Karpas-422 (cell line): ENCODE results near the gene GTF2A1. TPM values are rescaled to one million over a fixed set of nuclear protein-coding genes. Genes with fewer than 3 reads are reported as not detected.

ENCODE experiments used
- DNase-seq: peaks from one replicate; pipeline ENCODE4 v3.0.0-alpha.2; 2015
- H2AFZ ChIP-seq: fragments of 200-600 bp; sonication (generic); 2 replicates; pipeline ENCODE4 v1.6.1; 2014; ENCODE audit warnings: antibody characterized with exemption, low read length, mixed read lengths
- H3K27ac ChIP-seq: fragments of 200-600 bp; sonication (generic); 2 replicates; pipeline ENCODE4 v1.5.1; 2014; ENCODE audit warnings: mild to moderate bottlenecking, low read length, moderate library complexity
- H3K27me3 ChIP-seq: fragments of 200-600 bp; sonication (generic); 2 replicates; pipeline ENCODE4 v1.6.1; 2014; ENCODE audit warnings: low read length, mixed read lengths
- H3K36me3 ChIP-seq: fragments of 200-600 bp; sonication (generic); 2 replicates; pipeline ENCODE4 v1.6.1; 2014; ENCODE audit warnings: low read length, mixed read lengths; ENCODE audit not compliant: insufficient read depth
- H3K4me1 ChIP-seq: fragments of 200-600 bp; sonication (generic); 2 replicates; pipeline ENCODE4 v1.6.1; 2014; ENCODE audit warnings: mild to moderate bottlenecking, low read length, mixed read lengths
- H3K4me2 ChIP-seq: fragments of 200-600 bp; sonication (generic); 2 replicates; pipeline ENCODE4 v1.6.1; 2014; ENCODE audit warnings: low read length, low read depth, mild to moderate bottlenecking; ENCODE audit not compliant: poor library complexity, severe bottlenecking
- H3K4me3 ChIP-seq: fragments of 200-600 bp; sonication (generic); 2 replicates; pipeline ENCODE4 v1.5.1; 2014; ENCODE audit warnings: mild to moderate bottlenecking, antibody characterized with exemption, low read length, mixed read lengths
- H3K79me2 ChIP-seq: fragments of 200-600 bp; sonication (generic); 2 replicates; pipeline ENCODE4 v1.6.1; 2014; ENCODE audit warnings: mild to moderate bottlenecking, low read length, mixed read lengths
- H3K9ac ChIP-seq: fragments of 200-600 bp; sonication (generic); 2 replicates; pipeline ENCODE4 v1.6.0; 2014; ENCODE audit warnings: low read length
- H3K9me2 ChIP-seq: fragments of 200-600 bp; sonication (generic), shearing (Covaris generic); replicated peaks from 2 replicates; pipeline ENCODE4 v1.6.0; 2014; ENCODE audit warnings: mild to moderate bottlenecking, low read length, moderate library complexity; ENCODE audit not compliant: insufficient read depth
- H3K9me3 ChIP-seq: fragments of 300-700, 200-600 bp; sonication (generic); 2 replicates; pipeline ENCODE4 v1.6.1; 2014; ENCODE audit warnings: low read length, mixed read lengths
- H4K20me1 ChIP-seq: fragments of 200-600 bp; sonication (generic); 2 replicates; pipeline ENCODE4 v1.6.1; 2014; ENCODE audit warnings: mild to moderate bottlenecking, antibody characterized with exemption, low read length, low read depth; ENCODE audit not compliant: insufficient read depth
- small RNA-seq: library from RNA; depleted of rRNA; stranded (forward); fragments of <200 nt; gene quantifications from one replicate; pipeline ENCODE3, GENCODE V24; 2014
- total RNA-seq: library from RNA; depleted of rRNA; stranded (reverse); fragments of >200 nt; shearing (Covaris generic); gene quantifications from 2 replicates; pipeline ENCODE4 v1.2.3, GENCODE V29; 2014; ENCODE audit warnings: low replicate concordance; rRNA removed

Gene GTF2A1
- total RNA-seq, 1 experiment from 2014 or later = 27.4 TPM

DNA sequence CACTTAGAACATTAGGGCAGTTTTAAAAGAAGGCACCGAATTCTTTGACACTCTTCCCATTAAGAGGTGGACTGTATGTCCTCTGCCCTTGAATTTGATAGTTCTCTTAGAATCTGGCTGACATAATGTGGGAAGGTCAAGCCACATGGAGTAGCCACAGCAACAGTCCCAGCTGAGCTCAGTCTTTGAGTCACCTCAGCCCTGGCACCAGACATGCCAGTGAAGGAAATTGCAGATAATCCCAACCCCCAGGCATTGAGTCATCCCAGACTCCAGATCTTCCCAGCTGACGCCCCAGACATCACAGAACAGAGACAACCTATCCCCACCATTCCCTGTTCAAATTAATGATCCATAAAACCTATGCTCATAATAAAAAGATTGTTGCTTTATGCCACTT, 83.4 kb downstream of the GTF2A1 start:
- no peak overlapping the region for H3K27ac ChIP-seq
- no peaks in the 10 kb centered on the region for H3K27me3 ChIP-seq
- no peak for DNase-seq
- H2AFZ ChIP-seq = peak overlapping the region; percentile 5; the same call in 1 of the 2 replicates
- peaks cover 7% of the 10 kb centered on the region; the same call in 1 of the 2 replicates for H3K36me3 ChIP-seq
- H3K4me1 ChIP-seq = peaks cover 20% of the 10 kb centered on the region
- no peak overlapping the region for H3K4me3 ChIP-seq
- H3K79me2 ChIP-seq = no peaks in the 10 kb centered on the region
- H3K9me2 ChIP-seq = no peaks in the 10 kb centered on the region
- H4K20me1 ChIP-seq = no peaks in the 10 kb centered on the region
- 0 out of 2 replicates have a peak, but pooled peaks cover 2% of the 10 kb centered on the region for H3K9me3 ChIP-seq
- H3K4me2 ChIP-seq = no peak overlapping the region
- no peak overlapping the region for H3K9ac ChIP-seq

DNA sequence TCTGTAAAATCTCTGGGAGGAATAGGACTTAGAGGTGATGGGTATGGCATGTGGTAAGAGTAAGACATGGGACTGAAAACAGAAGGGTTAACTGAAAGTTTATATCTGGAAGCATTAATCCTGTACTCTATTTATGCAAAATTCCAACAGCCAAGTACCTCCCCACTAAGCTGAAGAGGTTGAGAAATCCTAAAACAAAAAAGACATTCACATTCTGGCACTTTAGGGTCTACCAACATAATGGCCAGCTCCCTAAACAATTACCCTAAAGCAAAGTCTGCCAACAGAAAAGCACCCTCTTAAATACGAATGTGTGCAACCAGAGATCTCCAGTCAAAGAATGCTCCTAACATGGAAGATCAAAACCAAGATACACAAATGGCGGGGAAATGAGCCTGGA, 87.4 kb downstream of the GTF2A1 start:
- 0 out of 2 replicates have a peak overlapping the region, but pooled peaks have one; percentile 8 for H3K9ac ChIP-seq
- peak overlapping the region; percentile 41 for H3K4me2 ChIP-seq
- no peaks in the 10 kb centered on the region for H3K79me2 ChIP-seq
- peak overlapping the region; percentile 45 for H3K27ac ChIP-seq
- H3K4me3 ChIP-seq = no peak overlapping the region
- 0 out of 2 replicates have a peak, but pooled peaks cover 2% of the 10 kb centered on the region for H3K9me3 ChIP-seq
- peak; percentile 61 for DNase-seq
- H3K27me3 ChIP-seq = no peaks in the 10 kb centered on the region
- no peaks in the 10 kb centered on the region for H4K20me1 ChIP-seq
- no peaks in the 10 kb centered on the region for H3K9me2 ChIP-seq
- peaks cover 41% of the 10 kb centered on the region for H3K4me1 ChIP-seq
- peaks cover 7% of the 10 kb centered on the region for H3K36me3 ChIP-seq
- H2AFZ ChIP-seq = peak overlapping the region; percentile 37

DNA sequence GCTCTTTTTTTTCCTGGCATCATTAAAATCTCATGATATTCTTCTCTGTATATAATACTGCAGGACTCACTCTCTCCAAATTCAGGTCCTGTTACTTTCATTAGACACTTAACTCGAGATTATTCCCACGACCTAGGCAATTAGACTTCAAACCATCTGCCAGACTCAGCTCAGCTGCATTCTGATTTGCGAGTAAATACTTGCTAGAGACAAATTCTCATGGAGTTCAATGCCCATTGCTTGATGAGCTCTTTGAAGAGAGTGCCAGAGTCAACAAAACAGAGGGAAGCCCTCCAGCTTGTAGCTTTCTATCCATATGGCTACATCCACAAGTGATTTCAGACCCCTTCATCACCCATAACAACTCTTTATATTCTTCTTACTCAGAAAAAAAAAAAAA, 88.3 kb downstream of the GTF2A1 start:
- Histone ChIP-seq H3K9me3 (0 out of 2 replicates have a peak, but pooled peaks cover 2% of the 10 kb centered on the region), H3K4me2 (peak overlapping the region; percentile 41), H3K27ac (peak overlapping the region; percentile 45), H3K9me2 (no peaks in the 10 kb centered on the region), H3K9ac (0 out of 2 replicates have a peak overlapping the region, but pooled peaks have one; percentile 8), H3K4me1 (peaks cover 50% of the 10 kb centered on the region), H3K79me2 (no peaks in the 10 kb centered on the region), H2AFZ (peak overlapping the region; percentile 37; the same call in 1 of the 2 replicates), H4K20me1 (no peaks in the 10 kb centered on the region), H3K27me3 (no peaks in the 10 kb centered on the region), H3K36me3 (peaks cover 7% of the 10 kb centered on the region), H3K4me3 (no peak overlapping the region)
- DNase-seq = no peak

DNA sequence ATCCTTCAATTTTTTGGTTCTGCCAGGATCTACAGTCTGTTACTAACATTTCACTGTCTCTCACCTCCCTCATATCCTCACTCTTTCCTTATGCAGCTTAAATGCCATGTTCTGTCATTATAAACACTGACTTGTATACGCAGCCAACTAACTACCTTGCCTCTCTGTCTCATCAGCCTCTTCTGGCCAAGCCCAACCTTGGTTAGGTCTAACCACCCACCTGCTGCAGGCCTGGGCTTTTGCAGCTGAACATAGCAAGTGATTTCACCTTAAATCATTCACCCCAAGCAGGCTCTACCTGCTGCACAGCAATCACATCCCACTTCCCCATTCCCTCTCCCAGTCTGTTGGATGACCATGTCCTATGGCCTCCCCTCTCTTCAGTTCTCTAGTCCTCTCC, 91.5 kb downstream of the GTF2A1 start:
- DNase-seq = no peak
- H3K4me3 ChIP-seq = no peak overlapping the region

DNA sequence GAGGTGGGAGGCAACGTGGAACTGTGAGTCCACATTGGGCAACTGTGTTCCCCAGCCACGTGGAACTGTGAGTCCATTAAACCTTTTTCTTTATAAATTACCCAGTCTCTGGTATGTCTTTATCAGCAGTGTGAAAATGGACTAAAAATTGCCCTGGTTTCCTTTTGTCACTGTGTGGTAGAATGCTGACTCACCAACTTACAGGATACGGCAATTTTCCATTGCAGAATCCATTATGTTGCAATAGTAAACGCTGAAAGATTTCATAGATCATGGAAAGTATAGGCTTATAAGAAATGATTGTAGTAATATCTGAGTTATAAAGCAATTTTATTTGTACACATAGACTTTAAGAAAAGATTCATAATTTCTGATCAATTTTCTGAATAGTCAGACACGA, 93.0 kb downstream of the GTF2A1 start:
- Histone ChIP-seq H4K20me1 (no peaks in the 10 kb centered on the region), H3K9me3 (no peaks in the 10 kb centered on the region), H3K4me1 (peaks cover 86% of the 10 kb centered on the region), H3K9ac (no peak overlapping the region), H3K79me2 (no peaks in the 10 kb centered on the region), H3K27ac (peak overlapping the region; percentile 97), H3K36me3 (no peaks in the 10 kb centered on the region; the same call in 1 of the 2 replicates), H3K4me2 (no peak overlapping the region), H3K4me3 (0 out of 2 replicates have a peak overlapping the region, but pooled peaks have one; percentile 41), H2AFZ (0 out of 2 replicates have a peak overlapping the region, but pooled peaks have one; percentile 2), H3K27me3 (no peaks in the 10 kb centered on the region), H3K9me2 (no peaks in the 10 kb centered on the region)
- no peak for DNase-seq

More for the DNA sequence above, 91.5 kb downstream of the GTF2A1 start:
- Histone ChIP-seq H3K9me2 (no peaks in the 10 kb centered on the region), H2AFZ (peak overlapping the region; percentile 13; the same call in 1 of the 2 replicates), H3K27me3 (no peaks in the 10 kb centered on the region), H3K36me3 (no peaks in the 10 kb centered on the region; the same call in 1 of the 2 replicates), H3K79me2 (no peaks in the 10 kb centered on the region), H3K9ac (no peak overlapping the region), H3K9me3 (0 out of 2 replicates have a peak, but pooled peaks cover under 1% of the 10 kb centered on the region), H3K4me1 (peaks cover 81% of the 10 kb centered on the region), H4K20me1 (no peaks in the 10 kb centered on the region), H3K4me2 (no peak overlapping the region), H3K27ac (peak overlapping the region; percentile 97; the same call in 1 of the 2 replicates)

DNA sequence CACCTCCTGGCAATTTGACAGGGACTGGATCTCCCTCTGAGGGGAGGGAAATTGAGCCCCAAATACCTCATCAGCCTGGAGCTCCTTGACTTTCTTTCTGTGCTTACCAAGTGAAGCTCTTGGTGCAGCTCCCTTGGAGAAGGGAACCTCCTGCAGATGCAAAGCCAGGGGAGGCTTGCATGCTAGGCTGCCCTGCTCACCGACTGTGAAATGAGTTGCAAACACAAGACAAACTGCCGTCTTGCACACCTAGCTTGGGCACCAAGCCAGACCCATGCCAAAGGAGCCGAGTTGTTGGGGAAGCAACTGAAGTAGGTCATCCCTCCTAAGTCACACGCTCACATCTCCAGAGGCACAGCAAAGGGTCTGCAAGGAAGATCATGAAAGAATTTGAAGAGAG, 95.2 kb downstream of the GTF2A1 start:
- Histone ChIP-seq H3K4me1 (peaks cover 89% of the 10 kb centered on the region), H3K36me3 (no peaks in the 10 kb centered on the region; the same call in 1 of the 2 replicates), H3K9ac (peak overlapping the region; percentile 68), H2AFZ (no peak overlapping the region), H3K9me3 (no peaks in the 10 kb centered on the region), H3K27ac (peak overlapping the region; percentile 97), H3K27me3 (no peaks in the 10 kb centered on the region), H4K20me1 (no peaks in the 10 kb centered on the region), H3K79me2 (no peaks in the 10 kb centered on the region), H3K4me2 (peak overlapping the region; percentile 72), H3K4me3 (peak overlapping the region; percentile 41), H3K9me2 (no peaks in the 10 kb centered on the region)
- DNase-seq = peak; percentile 99

Small RNAs within 50 kb of the gene (small RNA-seq; reads per million reads assigned to genes)
- gene DYNLL1P1 (not detected), gene SNORA79 (12.8 reads per million, percentile 94 among the genes with 10 or more reads in this experiment)

Other genes with a start within 250 kb of the GTF2A1 start
- not detected in 2 replicates for gene STON2, start 179.4 kb upstream of the GTF2A1 start, total RNA-seq